HUES64 (cell line): ENCODE results near the gene ARVCF.

ENCODE experiments used
- H3K27ac ChIP-seq: 2 replicates; pipeline ENCODE4 v1.7.0; 2013; ENCODE audit warnings: low read depth, low read length, inconsistent platforms
- H3K27me3 ChIP-seq: 2 replicates; pipeline ENCODE4 v1.6.1; 2013; ENCODE audit warnings: mild to moderate bottlenecking, low read length; ENCODE audit not compliant: insufficient read depth
- H3K36me3 ChIP-seq: 2 replicates; pipeline ENCODE4 v1.6.1; 2013; ENCODE audit warnings: mild to moderate bottlenecking, low read length; ENCODE audit not compliant: insufficient read depth
- H3K4me1 ChIP-seq: 2 replicates; pipeline ENCODE4 v1.6.1; 2013; ENCODE audit warnings: mild to moderate bottlenecking, low read length, moderate library complexity; ENCODE audit not compliant: insufficient read depth
- H3K4me3 ChIP-seq: 2 replicates; pipeline ENCODE4 v1.5.1; 2013; ENCODE audit warnings: mild to moderate bottlenecking, low read length, moderate library complexity
- H3K9ac ChIP-seq: 2 replicates; pipeline ENCODE4 v1.6.1; 2013; ENCODE audit warnings: mild to moderate bottlenecking, low read depth, low read length
- H3K9me3 ChIP-seq: 2 replicates; pipeline ENCODE4 v1.6.1; 2013; ENCODE audit warnings: low read depth, low read length; ENCODE audit not compliant: insufficient read depth
- WGBS: fragments of 150-250, 120-280 bp; methylation state at CpG from one replicate; pipeline ENCODE4 v1.1.7; 2013; ENCODE audit warnings: missing lambda C conversion rate; 5-methylcytosine and 5-hydroxymethylcytosine counted together

Gene ARVCF

DNA sequence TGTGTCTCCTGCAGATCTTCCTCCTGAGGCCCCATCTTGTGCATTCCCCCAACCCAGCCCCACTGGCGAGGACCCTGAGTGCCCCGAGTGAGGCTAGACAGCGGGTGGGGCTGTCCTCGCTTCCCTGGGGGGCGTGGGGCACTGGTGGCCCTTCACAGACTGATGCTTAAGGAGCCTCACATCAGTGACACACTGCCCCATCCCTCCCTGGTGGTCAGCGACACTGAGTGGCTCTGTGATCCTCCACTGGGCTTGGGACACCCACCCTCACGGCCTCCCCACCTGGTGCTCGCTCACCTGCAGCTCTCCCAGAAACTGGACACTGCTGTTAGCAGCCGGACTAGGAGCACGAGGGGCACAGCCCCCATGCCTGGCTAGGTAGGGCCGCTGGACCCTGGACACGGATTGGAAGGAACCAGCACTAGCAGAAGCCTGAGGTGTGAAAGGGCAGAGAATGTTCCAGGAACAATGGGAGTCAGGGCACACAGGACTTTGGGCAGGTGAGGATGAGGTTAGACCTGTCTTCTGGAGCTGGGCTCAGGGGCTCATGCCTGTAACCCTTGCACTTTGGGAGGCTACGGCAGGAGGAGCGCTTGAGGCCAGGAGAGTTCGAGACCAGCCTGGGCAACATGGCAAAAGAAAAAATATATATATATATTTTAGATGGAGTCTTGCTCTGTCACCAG is 51.8 kb downstream of the ARVCF start:
- peaks cover 8% of the 10 kb centered on the region for H3K4me1 ChIP-seq
- H3K4me3 ChIP-seq: no peak overlapping the region
- H3K27me3 ChIP-seq: no peaks in the 10 kb centered on the region
- no peak overlapping the region for H3K27ac ChIP-seq
- no peaks in the 10 kb centered on the region for H3K9me3 ChIP-seq
- no peak overlapping the region for H3K9ac ChIP-seq
- peaks cover 10% of the 10 kb centered on the region; the same call in 1 of the 2 replicates for H3K36me3 ChIP-seq
- 90% methylated on average over 14 of the region's 15 CpGs for whole genome bisulfite sequencing

DNA sequence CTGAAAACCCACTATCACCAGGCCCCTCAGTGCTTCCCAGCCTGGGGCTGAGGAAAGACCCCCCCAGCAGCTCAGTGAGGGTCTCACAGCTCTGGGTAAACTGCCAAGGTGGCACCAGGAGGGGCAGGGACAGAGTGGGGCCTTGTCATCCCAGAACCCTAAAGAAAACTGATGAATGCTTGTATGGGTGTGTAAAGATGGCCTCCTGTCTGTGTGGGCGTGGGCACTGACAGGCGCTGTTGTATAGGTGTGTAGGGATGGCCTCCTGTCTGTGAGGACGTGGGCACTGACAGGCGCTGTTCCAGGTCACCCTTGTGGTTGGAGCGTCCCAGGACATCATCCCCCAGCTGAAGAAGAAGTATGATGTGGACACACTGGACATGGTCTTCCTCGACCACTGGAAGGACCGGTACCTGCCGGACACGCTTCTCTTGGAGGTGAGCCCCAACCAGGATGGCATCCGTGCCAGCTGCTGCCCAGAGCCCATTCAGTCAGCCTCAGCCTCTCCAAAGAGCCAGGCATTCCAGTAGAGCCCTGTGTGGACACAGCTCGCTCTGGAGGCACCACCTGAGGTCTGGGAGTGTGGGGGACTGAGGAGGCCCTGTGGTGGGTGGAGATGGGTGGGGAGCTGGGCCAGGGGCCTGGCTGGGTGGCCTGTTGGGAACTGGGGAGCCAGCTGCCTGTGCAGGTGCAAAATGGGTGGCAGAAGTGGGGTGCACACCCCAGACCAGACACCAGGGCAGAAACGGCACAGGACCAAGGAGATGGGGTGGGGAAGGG is 52.6 kb downstream of the ARVCF start:
- WGBS: 88% methylated on average over 12 of the region's 12 CpGs
- H3K9me3 ChIP-seq: no peaks in the 10 kb centered on the region
- H3K4me1 ChIP-seq: peaks cover 13% of the 10 kb centered on the region
- H3K36me3 ChIP-seq: peaks cover 10% of the 10 kb centered on the region; the same call in 1 of the 2 replicates
- H3K27ac ChIP-seq: no peak overlapping the region
- no peak overlapping the region for H3K9ac ChIP-seq
- no peak overlapping the region for H3K4me3 ChIP-seq
- H3K27me3 ChIP-seq: no peaks in the 10 kb centered on the region

DNA sequence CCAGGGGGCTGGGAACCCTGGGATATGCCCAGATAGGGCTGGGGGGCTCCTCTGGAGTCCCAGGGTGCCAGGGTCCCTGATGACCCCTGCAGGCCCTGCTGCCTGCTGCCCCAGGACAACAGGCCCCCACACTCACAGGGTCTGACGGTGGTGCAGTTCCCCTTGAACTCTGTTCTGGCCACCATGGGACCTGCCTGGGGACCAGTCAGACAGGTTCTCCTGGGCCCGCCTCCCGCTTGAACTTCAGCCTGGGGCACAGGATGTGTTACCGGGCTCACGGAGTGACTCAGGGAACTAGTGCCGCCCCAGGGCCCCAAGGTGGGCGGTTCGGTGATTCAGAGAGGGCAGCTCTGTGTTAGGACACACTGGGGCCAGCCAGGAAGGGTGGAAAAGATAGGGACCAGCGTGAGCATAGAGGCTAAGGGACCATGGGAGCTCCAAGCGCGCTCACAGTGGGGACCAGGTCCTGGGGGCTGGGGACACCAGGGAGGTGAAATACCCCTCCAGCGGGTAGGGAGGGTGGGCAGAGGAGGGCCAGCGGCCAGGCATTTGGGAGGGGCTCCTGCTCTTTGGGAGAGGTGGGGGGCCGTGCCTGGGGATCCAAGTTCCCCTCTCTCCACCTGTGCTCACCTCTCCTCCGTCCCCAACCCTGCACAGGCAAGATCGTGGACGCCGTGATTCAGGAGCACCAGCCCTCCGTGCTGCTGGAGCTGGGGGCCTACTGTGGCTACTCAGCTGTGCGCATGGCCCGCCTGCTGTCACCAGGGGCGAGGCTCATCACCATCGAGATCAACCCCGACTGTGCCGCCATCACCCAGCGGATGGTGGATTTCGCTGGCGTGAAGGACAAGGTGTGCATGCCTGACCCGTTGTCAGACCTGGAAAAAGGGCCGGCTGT is 53.5 kb downstream of the ARVCF start:
- Histone ChIP-seq H3K4me1 (peaks cover 18% of the 10 kb centered on the region), H3K9me3 (no peaks in the 10 kb centered on the region), H3K27me3 (no peaks in the 10 kb centered on the region), H3K4me3 (no peak overlapping the region), H3K27ac (no peak overlapping the region), H3K36me3 (peaks cover 10% of the 10 kb centered on the region; the same call in 1 of the 2 replicates), H3K9ac (no peak overlapping the region)
- 84% methylated on average over 30 of the region's 30 CpGs for WGBS

DNA sequence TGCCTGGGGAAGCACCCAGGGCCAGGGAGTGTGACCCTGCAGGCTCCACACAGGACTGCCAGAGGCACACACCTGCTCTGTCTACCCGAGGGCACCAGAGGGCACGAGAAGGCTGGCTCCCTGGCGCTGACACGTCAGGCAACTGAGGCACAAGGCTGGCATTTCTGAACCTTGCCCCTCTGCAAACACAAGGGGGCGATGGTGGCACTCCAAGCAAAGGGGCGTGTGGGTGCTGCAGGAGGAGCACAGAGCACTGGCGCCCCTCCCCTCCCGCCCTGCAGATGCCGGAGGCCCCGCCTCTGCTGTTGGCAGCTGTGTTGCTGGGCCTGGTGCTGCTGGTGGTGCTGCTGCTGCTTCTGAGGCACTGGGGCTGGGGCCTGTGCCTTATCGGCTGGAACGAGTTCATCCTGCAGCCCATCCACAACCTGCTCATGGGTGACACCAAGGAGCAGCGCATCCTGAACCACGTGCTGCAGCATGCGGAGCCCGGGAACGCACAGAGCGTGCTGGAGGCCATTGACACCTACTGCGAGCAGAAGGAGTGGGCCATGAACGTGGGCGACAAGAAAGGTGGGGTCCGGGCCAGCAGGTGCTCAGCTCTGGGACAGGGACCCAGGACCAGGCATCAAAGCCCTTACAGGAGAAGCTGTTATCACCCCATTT is 54.2 kb downstream of the ARVCF start:
- Histone ChIP-seq H3K4me3 (no peak overlapping the region), H3K9ac (no peak overlapping the region), H3K9me3 (no peaks in the 10 kb centered on the region), H3K36me3 (peaks cover 4% of the 10 kb centered on the region; the same call in 1 of the 2 replicates), H3K27me3 (no peaks in the 10 kb centered on the region), H3K27ac (no peak overlapping the region), H3K4me1 (peaks cover 18% of the 10 kb centered on the region)
- 49% methylated on average over 22 of the region's 22 CpGs for WGBS

DNA sequence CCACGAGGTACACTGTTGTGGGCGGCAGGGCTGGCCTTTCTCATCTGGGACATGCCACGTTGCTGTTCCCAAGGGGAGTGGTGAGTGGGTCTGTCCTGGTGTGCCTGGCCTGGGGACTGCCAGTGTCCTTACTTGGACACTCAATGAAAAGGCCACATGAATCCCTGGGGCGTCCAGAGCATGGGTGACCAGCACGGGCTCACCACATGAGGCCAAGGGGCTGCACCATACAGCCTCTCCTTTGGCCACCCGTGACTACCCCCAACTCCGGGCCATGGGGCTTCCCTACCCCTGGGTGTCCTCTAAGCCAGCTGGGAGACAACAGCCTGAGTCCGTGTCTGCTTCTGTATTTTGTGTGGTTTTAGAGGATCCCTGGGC is 54.8 kb downstream of the ARVCF start:
- no peak overlapping the region for H3K9ac ChIP-seq
- H3K27ac ChIP-seq: no peak overlapping the region
- peaks cover 18% of the 10 kb centered on the region for H3K4me1 ChIP-seq
- H3K4me3 ChIP-seq: no peak overlapping the region
- H3K9me3 ChIP-seq: no peaks in the 10 kb centered on the region
- WGBS: 91% methylated on average over 8 of the region's 8 CpGs
- H3K36me3 ChIP-seq: peaks cover 4% of the 10 kb centered on the region; the same call in 1 of the 2 replicates
- no peaks in the 10 kb centered on the region for H3K27me3 ChIP-seq

DNA sequence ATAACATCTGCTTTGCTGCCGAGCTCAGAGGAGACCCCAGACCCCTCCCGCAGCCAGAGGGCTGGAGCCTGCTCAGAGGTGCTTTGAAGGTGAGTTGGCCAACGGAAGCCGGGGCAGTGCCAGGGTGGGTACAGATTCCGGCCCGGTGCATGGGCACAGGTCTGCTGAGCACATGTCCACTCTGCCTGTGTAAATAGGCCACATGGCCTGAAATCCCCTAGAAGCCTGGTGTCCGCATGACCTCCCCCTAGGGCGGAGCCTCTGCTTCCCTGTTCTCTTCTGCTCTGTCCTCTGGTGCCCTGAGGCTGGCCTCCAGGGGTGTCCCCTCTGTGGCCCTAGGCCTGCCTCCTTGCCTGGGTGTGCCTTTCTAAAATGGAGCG is 55.4 kb downstream of the ARVCF start:
- peaks cover 18% of the 10 kb centered on the region for H3K4me1 ChIP-seq
- WGBS: 92% methylated on average over 9 of the region's 9 CpGs

DNA sequence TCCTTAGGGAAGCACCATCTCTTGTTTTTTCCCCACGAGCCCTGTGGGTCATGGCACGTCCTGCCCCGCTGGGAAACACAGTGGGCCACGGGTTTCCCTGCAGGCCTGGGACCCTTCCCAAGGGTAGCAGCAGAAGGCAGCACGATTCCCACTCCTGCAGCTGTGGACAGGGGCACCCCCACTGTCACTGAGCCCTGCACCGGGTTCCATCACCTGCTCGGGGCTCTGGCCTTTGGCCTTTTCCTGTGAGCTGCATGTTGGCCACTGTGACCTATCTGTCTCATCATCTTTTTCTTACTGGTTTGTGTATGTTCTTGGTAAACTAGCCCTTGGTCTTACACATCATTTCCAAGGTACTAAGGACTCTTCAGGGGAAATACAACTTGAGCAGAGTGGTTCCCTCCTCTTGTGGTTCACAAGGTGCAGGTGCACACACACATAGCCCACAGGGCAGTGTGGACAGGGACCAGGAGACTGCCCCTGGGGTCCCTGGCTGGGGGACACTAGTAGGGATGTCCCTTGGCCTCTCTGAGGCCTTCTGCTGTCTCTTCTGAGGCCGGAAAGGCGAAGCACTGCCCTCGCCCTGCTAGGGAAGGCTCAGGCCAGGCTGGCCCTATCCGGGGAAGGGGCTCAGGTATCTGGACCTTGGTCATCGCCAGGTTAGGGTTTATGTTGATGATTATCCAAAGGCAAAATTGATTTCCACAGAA is 56.0 kb downstream of the ARVCF start:
- peaks cover 18% of the 10 kb centered on the region for H3K4me1 ChIP-seq
- WGBS: 90% methylated on average over 12 of the region's 12 CpGs

More for the DNA sequence above, 55.4 kb downstream of the ARVCF start:
- Histone ChIP-seq H3K4me3 (no peak overlapping the region), H3K27ac (no peak overlapping the region), H3K36me3 (peaks cover 4% of the 10 kb centered on the region; the same call in 1 of the 2 replicates), H3K27me3 (no peaks in the 10 kb centered on the region), H3K9me3 (no peaks in the 10 kb centered on the region), H3K9ac (no peak overlapping the region)

DNA sequence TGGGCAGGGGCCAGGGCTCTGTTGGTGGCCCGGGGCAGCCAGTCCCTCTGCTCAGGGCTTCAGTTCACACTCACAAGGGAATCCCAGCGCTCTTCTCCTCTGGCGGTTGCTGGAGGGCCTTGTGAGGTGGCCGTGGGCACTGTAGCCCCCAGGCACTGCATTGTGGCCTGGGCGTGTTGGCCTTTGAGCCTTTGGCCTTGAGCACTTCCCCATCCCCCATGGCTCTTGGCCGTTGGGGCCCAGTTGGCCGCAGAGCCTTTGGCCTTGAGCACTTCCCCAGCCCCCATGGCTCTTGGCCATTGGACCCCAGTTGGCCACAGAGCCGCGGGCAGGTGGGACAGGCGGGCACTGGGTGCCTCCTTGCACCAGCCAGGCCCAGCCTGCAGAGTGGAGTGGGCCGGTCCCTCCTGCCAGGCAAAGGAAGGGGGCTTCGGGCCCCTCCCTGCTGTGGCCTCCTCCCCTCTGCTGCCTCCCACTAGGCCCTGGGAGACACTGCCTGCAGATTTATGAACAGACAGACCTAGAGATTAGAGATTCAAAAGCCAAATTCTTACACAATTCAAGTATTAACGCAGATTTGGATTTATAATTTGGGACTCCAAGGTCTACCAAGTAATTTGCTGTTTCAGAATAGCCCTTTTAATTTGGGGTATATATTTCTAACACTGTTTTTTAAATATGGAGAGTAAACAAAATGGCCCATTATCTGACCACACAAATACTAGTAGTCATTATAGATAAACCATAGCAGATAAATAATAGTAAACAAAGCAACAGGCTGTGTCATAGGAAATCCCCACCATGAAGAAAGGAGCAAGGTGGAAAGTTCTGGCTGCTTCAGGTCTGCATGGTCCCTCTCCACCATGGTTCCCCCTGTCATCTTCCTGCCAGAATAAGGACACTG is 56.8 kb downstream of the ARVCF start:
- H3K9me3 ChIP-seq: no peaks in the 10 kb centered on the region
- WGBS: 30% methylated on average over 13 of the region's 13 CpGs
- peaks cover 4% of the 10 kb centered on the region; the same call in 1 of the 2 replicates for H3K36me3 ChIP-seq
- peak overlapping the region; percentile 73; the same call in 1 of the 2 replicates for H3K27ac ChIP-seq
- H3K9ac ChIP-seq: peak overlapping the region; percentile 41
- peaks cover 18% of the 10 kb centered on the region for H3K4me1 ChIP-seq
- H3K4me3 ChIP-seq: peak overlapping the region; percentile 40
- no peaks in the 10 kb centered on the region for H3K27me3 ChIP-seq

More for the DNA sequence above, 56.0 kb downstream of the ARVCF start:
- H3K4me3 ChIP-seq: no peak overlapping the region
- peaks cover 4% of the 10 kb centered on the region; the same call in 1 of the 2 replicates for H3K36me3 ChIP-seq
- H3K27ac ChIP-seq: no peak overlapping the region
- H3K9ac ChIP-seq: no peak overlapping the region
- no peaks in the 10 kb centered on the region for H3K9me3 ChIP-seq
- H3K27me3 ChIP-seq: no peaks in the 10 kb centered on the region

DNA sequence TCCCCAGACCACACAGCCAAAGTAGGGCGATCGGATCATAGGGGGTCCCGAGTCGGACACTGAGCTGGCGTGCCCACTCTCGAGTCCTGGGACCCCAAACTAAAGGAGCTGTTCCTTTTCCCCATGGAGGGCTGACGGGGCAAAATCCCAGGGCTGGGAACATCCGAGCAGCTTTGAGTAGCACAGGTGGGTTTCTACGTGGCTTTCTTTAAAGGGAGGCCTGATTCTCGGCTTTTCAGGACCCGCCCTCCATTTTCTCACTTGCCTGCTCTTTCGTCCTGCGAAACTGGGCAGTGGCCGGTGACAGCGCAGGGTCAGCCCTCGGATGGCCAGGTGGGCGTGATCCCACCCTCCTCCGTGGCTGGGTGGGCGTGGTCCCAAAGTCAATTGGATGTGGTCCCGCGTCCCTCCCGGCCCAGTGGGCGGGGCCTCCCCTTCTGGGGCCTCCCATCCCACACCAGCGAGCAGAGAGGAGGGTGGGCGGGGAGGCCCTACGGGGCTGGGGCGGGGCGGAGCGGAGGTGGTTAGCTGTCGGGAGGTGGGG is 57.5 kb downstream of the ARVCF start:
- no peaks in the 10 kb centered on the region for H3K9me3 ChIP-seq
- H3K27me3 ChIP-seq: no peaks in the 10 kb centered on the region
- H3K4me1 ChIP-seq: peaks cover 18% of the 10 kb centered on the region
- peak overlapping the region; percentile 60 for H3K4me3 ChIP-seq
- peaks cover 3% of the 10 kb centered on the region; the same call in 1 of the 2 replicates for H3K36me3 ChIP-seq
- 13% methylated on average over 27 of the region's 30 CpGs for WGBS
- H3K9ac ChIP-seq: peak overlapping the region; percentile 49; the same call in 1 of the 2 replicates
- peak overlapping the region; percentile 73; the same call in 1 of the 2 replicates for H3K27ac ChIP-seq
